Nephron (organoid): ENCODE measurements around the gene PCP4L1.

Source experiments
- H3K27ac Mint-ChIP-seq, 3 experiments: 2 replicates each; pipeline ENCODE4 v1.8.0; 2020; ENCODE audit warnings: mixed read lengths in 3 of 3, mild to moderate bottlenecking in 2 of 3, moderate library complexity in 1 of 3
- H3K27me3 Mint-ChIP-seq: 2 replicates; pipeline ENCODE4 v1.8.0; 2021; ENCODE audit warnings: low read depth, mild to moderate bottlenecking, moderate library complexity, mixed read lengths
- H3K36me3 Mint-ChIP-seq: 2 replicates; pipeline ENCODE4 v1.8.0; 2020; ENCODE audit warnings: low read depth, mixed read lengths
- H3K4me1 Mint-ChIP-seq: 2 replicates; pipeline ENCODE4 v1.8.0; 2020; ENCODE audit warnings: mixed read lengths
- H3K4me3 Mint-ChIP-seq, 3 experiments: 2 replicates each; pipeline ENCODE4 v1.8.0; 2020; ENCODE audit warnings: mild to moderate bottlenecking in 3 of 3, mixed read lengths in 3 of 3, moderate library complexity in 2 of 3
- H3K9me3 Mint-ChIP-seq: 2 replicates; pipeline ENCODE4 v1.8.0; 2020; ENCODE audit warnings: mixed read lengths
- CTCF ChIP-seq, 3 experiments: fragments of 200-600 bp; sonication (generic); IDR thresholded peaks; one replicate each; pipeline ENCODE4 v1.5.0; 2021; ENCODE audit warnings: antibody characterized with exemption in 3 of 3; ENCODE audit not compliant: unreplicated experiment in 3 of 3

Gene PCP4L1

GRCh38 chr1:161217831-161218230, 40.7 kb upstream of the PCP4L1 start:
- Mint-ChIP-seq H3K27me3 (no peaks in the 10 kb centered on the region), H3K9me3 (no peaks in the 10 kb centered on the region), H3K4me1 (no peaks in the 10 kb centered on the region), H3K27ac (peak overlapping the region in 1 of 3 experiments; percentile 63), H3K36me3 (peaks cover 24% of the 10 kb centered on the region), H3K4me3 (no peak overlapping the region)
- TF ChIP-seq CTCF (IDR thresholded peaks at IDR 0.05; ENCODE audit: unreplicated experiment in 3 of 3): no peak

GRCh38 chr1:161218301-161219077, 40.1 kb upstream of the PCP4L1 start:
- peaks cover 18% of the 10 kb centered on the region for H3K36me3 Mint-ChIP-seq
- H3K9me3 Mint-ChIP-seq: no peaks in the 10 kb centered on the region
- no peak overlapping the region for H3K4me3 Mint-ChIP-seq
- no peak for TF ChIP-seq CTCF (IDR thresholded peaks at IDR 0.05; ENCODE audit: unreplicated experiment in 3 of 3)
- peaks cover 2% of the 10 kb centered on the region for H3K27me3 Mint-ChIP-seq
- H3K27ac Mint-ChIP-seq: peak overlapping the region in 1 of 3 experiments; percentile 63
- H3K4me1 Mint-ChIP-seq: no peaks in the 10 kb centered on the region

GRCh38 chr1:161219078-161219892, 39.3 kb upstream of the PCP4L1 start:
- H3K27me3 Mint-ChIP-seq: peaks cover 4% of the 10 kb centered on the region
- peak overlapping the region in 1 of 3 experiments; percentile 63 for H3K27ac Mint-ChIP-seq
- TF ChIP-seq CTCF (IDR thresholded peaks at IDR 0.05; ENCODE audit: unreplicated experiment in 3 of 3): no peak
- H3K4me1 Mint-ChIP-seq: no peaks in the 10 kb centered on the region
- peaks cover 10% of the 10 kb centered on the region for H3K36me3 Mint-ChIP-seq
- H3K9me3 Mint-ChIP-seq: no peaks in the 10 kb centered on the region
- H3K4me3 Mint-ChIP-seq: no peak overlapping the region

GRCh38 chr1:161220002-161220401, 38.5 kb upstream of the PCP4L1 start:
- Mint-ChIP-seq H3K36me3 (peaks cover 4% of the 10 kb centered on the region), H3K4me3 (no peak overlapping the region), H3K4me1 (no peaks in the 10 kb centered on the region), H3K27ac (peak overlapping the region in 1 of 3 experiments; percentile 39), H3K9me3 (no peaks in the 10 kb centered on the region), H3K27me3 (peaks cover 4% of the 10 kb centered on the region)
- TF ChIP-seq CTCF (IDR thresholded peaks at IDR 0.05; ENCODE audit: unreplicated experiment in 3 of 3): no peak

- no peaks in the 10 kb centered on the region for H3K9me3 Mint-ChIP-seq
- H3K27ac Mint-ChIP-seq: no peak overlapping the region
- H3K4me1 Mint-ChIP-seq: peaks cover 18% of the 10 kb centered on the region
- H3K4me3 Mint-ChIP-seq: no peak overlapping the region
- no peaks in the 10 kb centered on the region for H3K36me3 Mint-ChIP-seq
- no peak for TF ChIP-seq CTCF (IDR thresholded peaks at IDR 0.05; ENCODE audit: unreplicated experiment in 3 of 3)
- H3K27me3 Mint-ChIP-seq: peaks cover 4% of the 10 kb centered on the region
Measured at GRCh38 chr1:161222175-161223019, 36.1 kb upstream of the PCP4L1 start.
